ENCODE measurements around the gene NCLN. TPM values are rescaled to one million over a fixed set of nuclear protein-coding genes. Genes with fewer than 3 reads are reported as not detected.
"Not testable (repeated sequence)": the region's sequence is repeated elsewhere in the genome, so short reads cannot be mapped to it uniquely, and the experiment has no call there.

The NCLN gene
- total and polyA plus RNA-seq, 8 donors, result 34.0 to 68.1 (median 51.3) TPM

DNA sequence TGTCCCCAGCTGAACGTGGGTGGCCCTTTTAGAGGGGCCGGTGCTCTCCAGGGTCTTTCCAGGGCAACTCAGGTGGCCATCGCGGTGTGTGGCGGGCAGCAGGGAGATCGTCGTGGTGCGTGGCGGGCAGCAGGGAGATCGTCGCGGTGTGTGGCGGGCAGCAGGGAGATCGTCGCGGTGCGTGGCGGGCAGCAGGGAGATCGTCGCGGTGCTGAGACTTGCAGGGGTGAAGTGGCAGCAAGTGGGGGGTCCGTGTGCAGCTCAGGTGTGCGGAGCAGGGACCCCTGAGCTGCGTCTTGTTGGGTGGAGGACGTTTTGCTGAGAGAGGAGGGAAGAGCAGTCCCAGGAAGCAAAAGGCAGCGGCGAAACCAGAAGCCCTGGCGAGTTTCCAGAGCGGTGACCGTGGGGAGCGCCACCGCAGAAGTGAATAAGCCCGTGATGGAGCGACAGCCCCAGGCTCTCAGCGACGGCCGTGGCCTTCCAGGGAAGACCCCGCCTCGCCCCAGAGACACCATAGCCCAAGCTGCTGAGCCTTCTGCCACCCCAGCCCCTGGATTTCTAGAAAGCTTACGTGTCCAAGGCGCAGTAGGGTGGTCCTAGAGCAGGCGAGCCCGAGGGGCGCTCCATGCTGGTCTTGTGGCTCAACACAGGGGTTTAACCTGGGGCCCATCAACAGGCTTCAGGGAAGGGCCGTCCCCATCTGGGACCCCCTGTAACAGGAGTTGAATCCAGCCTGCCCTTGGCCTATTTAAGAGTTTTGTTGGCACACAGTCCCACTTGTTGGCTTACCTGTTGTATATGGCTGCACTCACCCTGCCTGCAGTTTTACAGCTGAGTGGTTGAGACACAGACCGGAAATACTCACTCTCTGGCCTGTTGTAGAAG is 5.4 kb downstream of the NCLN start:
- Histone ChIP-seq H3K27ac (no peak overlapping the region), H3K27me3 (no peaks in the 10 kb centered on the region), H3K4me1 (peaks cover 0 to 11% (median 0%) of the 10 kb centered on the region in 3 donors), H3K9me3 (no peaks in the 10 kb centered on the region), H3K4me3 (no peak overlapping the region), H3K36me3 (no peaks in the 10 kb centered on the region)
- FAIRE-seq (no peak), DNase-seq (peak in 2 of 6 donors; percentile 29 to 55), ATAC-seq (no peak)
- TF ChIP-seq, protein P1, sequence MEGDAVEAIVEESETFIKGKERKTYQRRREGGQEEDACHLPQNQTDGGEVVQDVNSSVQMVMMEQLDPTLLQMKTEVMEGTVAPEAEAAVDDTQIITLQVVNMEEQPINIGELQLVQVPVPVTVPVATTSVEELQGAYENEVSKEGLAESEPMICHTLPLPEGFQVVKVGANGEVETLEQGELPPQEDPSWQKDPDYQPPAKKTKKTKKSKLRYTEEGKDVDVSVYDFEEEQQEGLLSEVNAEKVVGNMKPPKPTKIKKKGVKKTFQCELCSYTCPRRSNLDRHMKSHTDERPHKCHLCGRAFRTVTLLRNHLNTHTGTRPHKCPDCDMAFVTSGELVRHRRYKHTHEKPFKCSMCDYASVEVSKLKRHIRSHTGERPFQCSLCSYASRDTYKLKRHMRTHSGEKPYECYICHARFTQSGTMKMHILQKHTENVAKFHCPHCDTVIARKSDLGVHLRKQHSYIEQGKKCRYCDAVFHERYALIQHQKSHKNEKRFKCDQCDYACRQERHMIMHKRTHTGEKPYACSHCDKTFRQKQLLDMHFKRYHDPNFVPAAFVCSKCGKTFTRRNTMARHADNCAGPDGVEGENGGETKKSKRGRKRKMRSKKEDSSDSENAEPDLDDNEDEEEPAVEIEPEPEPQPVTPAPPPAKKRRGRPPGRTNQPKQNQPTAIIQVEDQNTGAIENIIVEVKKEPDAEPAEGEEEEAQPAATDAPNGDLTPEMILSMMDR (IDR thresholded peaks at IDR 0.05), result no peak
- WGBS, 2 donors, result 90 to 92% methylated on average over 46 of the region's 46 CpGs
- intact Hi-C loops (cut with DNase I), result no loop called here

DNA sequence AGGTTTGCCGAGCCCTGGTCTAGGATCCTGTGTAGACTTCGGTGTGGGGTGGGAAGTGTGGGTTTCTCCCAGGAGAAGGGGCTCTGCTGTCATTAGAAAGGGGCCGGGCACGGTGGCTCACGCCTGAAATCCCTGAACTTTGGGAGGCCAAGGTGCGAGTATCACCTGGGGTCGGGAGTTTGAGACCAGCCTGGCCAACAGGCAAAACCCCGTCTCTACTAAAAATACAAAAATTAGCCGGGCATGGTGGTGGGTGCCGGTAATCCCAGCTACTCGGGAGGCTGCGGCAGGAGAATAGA is 6.0 kb downstream of the NCLN start:
- H3K4me1 ChIP-seq, result peaks cover 0 to 11% (median 0%) of the 10 kb centered on the region in 3 donors
- H3K4me3 ChIP-seq; H3K9me3 ChIP-seq; H3K27me3 ChIP-seq; ATAC-seq; H3K27ac ChIP-seq; intact Hi-C loops (cut with DNase I); FAIRE-seq; H3K36me3 ChIP-seq: not testable (repeated sequence)
- WGBS, 2 donors, result 92% methylated on average over 12 of the region's 12 CpGs
- DNase-seq, result peak in 2 of 6 donors; percentile 11 to 14

DNA sequence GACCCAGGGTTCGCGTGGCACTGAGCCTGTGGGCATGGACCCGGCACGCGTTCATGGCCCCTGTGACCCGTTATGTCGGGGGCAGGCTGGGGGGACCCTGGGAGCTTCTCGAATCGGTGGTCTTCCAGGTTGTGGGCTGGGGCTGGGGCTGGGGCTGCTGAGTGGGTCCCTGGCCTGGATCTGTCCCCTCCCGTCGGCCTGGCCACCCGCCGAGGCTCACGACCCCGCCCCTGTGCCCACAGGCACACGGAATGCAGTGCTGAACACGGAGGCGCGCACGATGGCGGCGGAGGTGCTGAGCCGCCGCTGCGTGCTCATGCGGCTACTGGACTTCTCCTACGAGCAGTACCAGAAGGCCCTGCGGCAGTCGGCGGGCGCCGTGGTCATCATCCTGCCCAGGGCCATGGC is 6.5 kb downstream of the NCLN start:
- Histone ChIP-seq H3K9me3 (no peaks in the 10 kb centered on the region), H3K36me3 (no peaks in the 10 kb centered on the region), H3K27me3 (no peaks in the 10 kb centered on the region), H3K4me3 (no peak overlapping the region), H3K27ac (no peak overlapping the region), H3K4me1 (peaks cover 0 to 7% (median 0%) of the 10 kb centered on the region in 3 donors)
- DNase-seq (peak in 2 of 6 donors; percentile 24 to 73), FAIRE-seq (no peak), ATAC-seq (no peak)
- intact Hi-C loops (cut with DNase I), result no loop called here
- WGBS, 2 donors, result 95 to 100% methylated on average over 11 to 32 of the region's 32 CpGs
- TF ChIP-seq, protein P1 (IDR thresholded peaks at IDR 0.05), result no peak

DNA sequence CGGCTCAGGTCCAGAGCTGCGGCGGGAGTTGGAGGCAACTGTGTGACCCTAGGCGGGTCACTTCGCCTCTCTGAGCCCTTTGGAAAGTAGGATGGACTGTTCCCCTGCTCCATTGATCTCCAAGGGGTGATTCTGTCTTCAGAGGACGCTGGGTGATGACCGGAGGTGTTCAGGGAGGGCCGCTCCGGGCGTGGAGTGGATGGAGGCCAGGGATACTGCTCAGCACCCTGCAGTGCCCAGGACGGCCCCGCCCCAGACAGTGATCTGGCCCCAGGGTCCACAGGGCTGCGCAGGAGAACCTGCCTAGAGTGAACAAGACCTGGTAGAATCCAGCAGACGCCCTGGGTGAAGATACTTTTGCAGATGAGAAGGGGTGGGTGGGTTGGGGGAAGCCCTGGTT is 7.0 kb downstream of the NCLN start:
- Histone ChIP-seq H3K36me3 (no peaks in the 10 kb centered on the region), H3K27me3 (no peaks in the 10 kb centered on the region), H3K9me3 (no peaks in the 10 kb centered on the region), H3K4me3 (no peak overlapping the region), H3K4me1 (peaks cover 0 to 2% (median 0%) of the 10 kb centered on the region in 3 donors), H3K27ac (no peak overlapping the region)
- 92 to 97% methylated on average over 14 of the region's 14 CpGs for whole genome bisulfite sequencing, 2 donors
- ATAC-seq (no peak), FAIRE-seq (no peak), DNase-seq (peak in 2 of 6 donors; percentile 15 to 54)
- TF ChIP-seq, protein P1 (IDR thresholded peaks at IDR 0.05), result no peak
- intact Hi-C loops (cut with DNase I), result no loop called here

DNA sequence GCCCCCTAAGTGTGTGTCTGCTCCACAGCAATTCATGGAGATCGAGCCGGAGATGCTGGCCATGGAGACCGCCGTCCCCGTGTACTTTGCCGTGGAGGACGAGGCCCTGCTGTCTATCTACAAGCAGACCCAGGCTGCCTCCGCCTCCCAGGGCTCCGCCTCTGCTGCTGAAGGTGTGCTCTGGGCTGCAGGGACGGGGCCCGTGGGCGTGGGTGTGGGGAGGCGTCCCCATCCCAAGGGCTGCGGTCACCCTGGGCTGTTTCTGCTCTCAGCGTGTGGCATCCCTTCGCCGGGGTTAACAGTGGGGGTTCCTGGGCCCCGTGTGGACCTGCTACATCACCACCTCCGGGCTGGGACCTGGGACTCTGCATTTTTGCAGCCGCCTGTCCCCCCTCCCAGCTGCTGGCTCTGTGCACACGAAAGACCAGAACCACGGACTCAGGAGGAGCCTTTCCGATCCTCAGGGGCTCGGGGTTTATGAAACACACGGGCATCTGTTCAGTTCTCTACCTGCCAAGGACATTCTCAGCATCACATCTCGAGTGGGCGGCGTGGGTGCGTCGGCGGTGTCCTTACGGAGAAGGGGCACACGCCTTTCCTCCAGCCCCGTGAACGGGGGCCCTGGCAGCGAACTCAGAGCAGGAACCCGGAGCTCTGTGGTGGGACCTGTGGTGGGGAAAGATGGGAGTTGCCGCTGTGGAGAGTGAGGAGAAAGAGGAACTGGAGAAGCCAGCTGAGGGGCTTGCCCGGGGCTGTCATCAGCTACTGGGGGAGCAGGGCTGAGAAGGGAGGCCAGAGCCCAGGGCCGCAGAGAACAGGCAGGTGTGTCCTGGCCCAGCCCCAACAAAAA is 7.8 kb downstream of the NCLN start:
- intact Hi-C loops (cut with DNase I), result no loop called here
- no peaks in the 10 kb centered on the region for H3K4me1 ChIP-seq
- H3K36me3 ChIP-seq, result no peaks in the 10 kb centered on the region
- H3K27ac ChIP-seq, result no peak overlapping the region
- no peaks in the 10 kb centered on the region for H3K9me3 ChIP-seq
- H3K27me3 ChIP-seq, result no peaks in the 10 kb centered on the region
- ATAC-seq, result no peak
- no peak overlapping the region for H3K4me3 ChIP-seq
- peak in 2 of 6 donors; percentile 25 to 40 for DNase-seq
- TF ChIP-seq, protein P1 (IDR thresholded peaks at IDR 0.05), result no peak
- 93 to 95% methylated on average over 40 of the region's 40 CpGs for WGBS, 2 donors
- FAIRE-seq, result no peak
